GM12892 (cell line): ENCODE results near the gene SIK2.

Experiments used
- POLR2A ChIP-seq: IDR thresholded peaks from 2 replicates; pipeline ENCODE4 v1.6.1; 2011; ENCODE audit warnings: low read depth, low read length, control low read depth
- POLR2AphosphoS5 ChIP-seq: IDR thresholded peaks from 2 replicates; pipeline ENCODE4 v1.6.1; 2011; ENCODE audit warnings: low read depth, low read length, control low read depth

DNA sequence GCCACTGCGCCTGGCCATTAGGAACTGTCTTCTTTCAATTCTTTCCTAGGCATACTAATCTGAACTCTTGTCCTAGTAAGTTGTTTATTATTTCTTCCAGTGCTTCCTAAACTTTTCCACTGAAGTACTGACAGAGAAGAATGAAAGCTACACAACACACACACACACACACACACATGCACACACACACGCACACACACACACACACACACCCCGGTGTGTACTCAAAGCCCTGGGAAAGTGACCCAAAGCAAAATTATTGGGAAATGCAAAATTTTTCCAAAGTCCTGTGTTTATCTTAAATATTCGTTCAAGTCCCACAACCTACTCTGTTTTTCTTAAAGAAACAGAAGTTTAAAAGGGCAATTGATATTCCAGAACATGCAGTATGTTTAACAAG lies 19.4 kb upstream of the SIK2 start:
- TF ChIP-seq POLR2AphosphoS5 (no peak), POLR2A (no peak)
